CD14-positive monocyte (primary cell): ENCODE data around the gene ALS2CL. TPM values are rescaled to one million over a fixed set of nuclear protein-coding genes. Genes with fewer than 3 reads are reported as not detected.

Source experiments
- DNase-seq, 3 donors: peaks; one replicate each; pipeline ENCODE4 v3.0.0-alpha.2; 2011 to 2022
- H2AFZ ChIP-seq: 2 replicates; pipeline ENCODE4 v1.6.0; 2012; ENCODE audit warnings: mild to moderate bottlenecking, low read depth, low read length, inconsistent platforms; ENCODE audit not compliant: insufficient read depth, poor library complexity, severe bottlenecking
- H3K27ac ChIP-seq, 2 donors: 1 replicate in 1 of 2; 2 replicates in 1 of 2; pipeline ENCODE4 v1.5.1; 2012 to 2013; ENCODE audit warnings: low read length in 2 of 2, control low read depth in 1 of 2, inconsistent platforms in 1 of 2, low read depth in 1 of 2, mild to moderate bottlenecking in 1 of 2
- H3K27me3 ChIP-seq, 2 donors: one replicate each; pipeline versions ENCODE4 v1.6.0 to v1.6.1; 2011 to 2013; ENCODE audit warnings: low read length in 2 of 2; ENCODE audit not compliant: control insufficient read depth in 2 of 2, insufficient read depth in 2 of 2
- H3K36me3 ChIP-seq, 2 donors: replicated peaks in 1 of 2; 1 replicate in 1 of 2; 2 replicates in 1 of 2; pipeline versions ENCODE4 v1.5.1 to v1.6.1; 2012 to 2013; ENCODE audit warnings: low read length in 2 of 2, control low read depth in 1 of 2, inconsistent platforms in 1 of 2, mild to moderate bottlenecking in 1 of 2; ENCODE audit not compliant: insufficient read depth in 2 of 2, control insufficient read depth in 1 of 2
- H3K4me1 ChIP-seq, 2 donors: 1 replicate in 1 of 2; 2 replicates in 1 of 2; pipeline versions ENCODE4 v1.5.1 to v1.6.1; 2012 to 2013; ENCODE audit warnings: low read length in 2 of 2, control low read depth in 1 of 2, inconsistent platforms in 1 of 2, mild to moderate bottlenecking in 1 of 2, moderate library complexity in 1 of 2; ENCODE audit not compliant: insufficient read depth in 2 of 2, control insufficient read depth in 1 of 2
- H3K4me2 ChIP-seq: replicated peaks from 2 replicates; pipeline ENCODE3; 2012; ENCODE audit warnings: low read length, moderate library complexity, mild to moderate bottlenecking; ENCODE audit not compliant: poor library complexity, severe bottlenecking; ENCODE audit errors: extremely low read depth
- H3K4me3 ChIP-seq, 3 experiments: fragments of 200-600 bp in 1 of 3; sonication (generic) in 1 of 3; replicated peaks in 1 of 3; 1 replicate in 2 of 3; 2 replicates in 1 of 3; pipeline ENCODE4 v1.5.1; 2011 to 2013; ENCODE audit warnings: low read length in 3 of 3, mild to moderate bottlenecking in 3 of 3, control low read depth in 2 of 3, low read depth in 2 of 3, inconsistent platforms in 1 of 3, moderate library complexity in 1 of 3
- H3K79me2 ChIP-seq: 2 replicates; pipeline ENCODE4 v1.6.0; 2012; ENCODE audit warnings: mild to moderate bottlenecking, control low read depth, inconsistent platforms, low read length, moderate library complexity; ENCODE audit not compliant: insufficient read depth
- H3K9ac ChIP-seq: 2 replicates; pipeline ENCODE4 v1.6.0; 2017; ENCODE audit warnings: low read length, mild to moderate bottlenecking; ENCODE audit not compliant: insufficient read depth, poor library complexity, severe bottlenecking
- H3K9me3 ChIP-seq, 2 donors: replicated peaks in 1 of 2; 1 replicate in 1 of 2; 2 replicates in 1 of 2; pipeline versions ENCODE4 v1.5.1 to v1.6.1; 2012 to 2013; ENCODE audit warnings: low read length in 2 of 2, control low read depth in 1 of 2; ENCODE audit not compliant: control insufficient read depth in 1 of 2, insufficient read depth in 1 of 2
- H4K20me1 ChIP-seq: 2 replicates; pipeline ENCODE4 v1.6.0; 2012; ENCODE audit warnings: mild to moderate bottlenecking, low read length, control low read depth, moderate library complexity; ENCODE audit not compliant: insufficient read depth
- H3K27ac Mint-ChIP-seq, 7 donors: one replicate each; pipeline ENCODE4 v1.8.0; 2020; ENCODE audit warnings: mild to moderate bottlenecking in 7 of 7, mixed read lengths in 7 of 7, moderate library complexity in 6 of 7, inconsistent platforms in 2 of 7
- H3K27me3 Mint-ChIP-seq, 3 donors: one replicate each; pipeline ENCODE4 v1.8.0; 2021 to 2022; ENCODE audit warnings: low read depth in 3 of 3, mild to moderate bottlenecking in 3 of 3, mixed read lengths in 3 of 3, moderate library complexity in 3 of 3, inconsistent platforms in 1 of 3
- H3K36me3 Mint-ChIP-seq, 2 donors: one replicate each; pipeline ENCODE4 v1.8.0; 2020; ENCODE audit warnings: mixed read lengths in 2 of 2, inconsistent platforms in 1 of 2, mild to moderate bottlenecking in 1 of 2
- H3K4me1 Mint-ChIP-seq: one replicate; pipeline ENCODE4 v1.8.0; 2020; ENCODE audit warnings: mild to moderate bottlenecking, mixed read lengths
- H3K4me3 Mint-ChIP-seq, 2 donors: one replicate each; pipeline ENCODE4 v1.8.0; 2020; ENCODE audit warnings: mild to moderate bottlenecking in 2 of 2, mixed read lengths in 2 of 2, moderate library complexity in 1 of 2
- H3K9me3 Mint-ChIP-seq, 7 donors: one replicate each; pipeline ENCODE4 v1.8.0; 2020 to 2022; ENCODE audit warnings: mixed read lengths in 7 of 7, mild to moderate bottlenecking in 6 of 7, moderate library complexity in 6 of 7, inconsistent platforms in 2 of 7
- CTCF ChIP-seq: fragments of 200-600 bp; IDR thresholded peaks from one replicate; pipeline ENCODE4 v1.8.0; 2022; ENCODE audit warnings: antibody characterized with exemption, mild to moderate bottlenecking
- WGBS: methylation state at CpG from one replicate; pipeline ENCODE4 v1.1.5; 2013; ENCODE audit warnings: missing lambda C conversion rate; ENCODE audit not compliant: insufficient coverage; 5-methylcytosine and 5-hydroxymethylcytosine counted together
- intact Hi-C, 2 donors: fragments of 100-400 bp; cut with micrococcal nuclease; formaldehyde crosslinking; loops; one replicate each; pipeline versions ENCODE4 v1.15.0 to v1.15.1; 2023
- polyA plus RNA-seq, 3 donors: library from polyadenylated mRNA; depleted of rRNA in 1 of 3; unstranded in 2 of 3; stranded (reverse) in 1 of 3; fragments of 300-500 nt in 2 of 3; fragments of >200 nt in 1 of 3; fragmentation: Illumina TruSeq in 2 of 3; gene quantifications; 1 replicate in 2 of 3; 2 replicates in 1 of 3; pipeline ENCODE4 v1.2.3, GENCODE V29; 2012 to 2021

Gene ALS2CL
- polyA plus RNA-seq, 3 donors: 0.38 to 5.7 (median 0.55) TPM

GRCh38 chr3:46678280-46678679 lies 15.2 kb downstream of the ALS2CL start:
- H3K79me2 ChIP-seq: no peaks in the 10 kb centered on the region
- no peak overlapping the region for H3K9ac ChIP-seq
- H3K27me3 ChIP-seq: no peaks in the 10 kb centered on the region
- no peaks in the 10 kb centered on the region for H4K20me1 ChIP-seq
- no peak for TF ChIP-seq CTCF
- intact Hi-C loops: no loop called here
- no peak overlapping the region for H3K4me3 ChIP-seq
- peaks cover 0 to 2% (median 0%) of the 10 kb centered on the region in 7 donors for H3K9me3 Mint-ChIP-seq
- H3K4me1 ChIP-seq: peaks cover 11 to 13% of the 10 kb centered on the region in 2 donors
- no peak overlapping the region for H3K27ac ChIP-seq
- no peaks in the 10 kb centered on the region for H3K9me3 ChIP-seq
- H3K4me2 ChIP-seq: no peak overlapping the region
- DNase-seq: no peak
- no peak overlapping the region for H3K27ac Mint-ChIP-seq
- peaks cover 14% of the 10 kb centered on the region for H3K4me1 Mint-ChIP-seq
- H3K27me3 Mint-ChIP-seq: peaks cover 0 to under 1% (median 0%) of the 10 kb centered on the region in 3 donors
- H3K36me3 ChIP-seq: no peaks in the 10 kb centered on the region
- H3K4me3 Mint-ChIP-seq: no peak overlapping the region
- H2AFZ ChIP-seq: no peak overlapping the region
- WGBS: 90% methylated on average over 2 of the region's 6 CpGs
- H3K36me3 Mint-ChIP-seq: no peaks in the 10 kb centered on the region

GRCh38 chr3:46677411-46677726 lies 16.1 kb downstream of the ALS2CL start:
- H3K9me3 Mint-ChIP-seq: peaks cover 0 to 2% (median 0%) of the 10 kb centered on the region in 7 donors
- Histone ChIP-seq H3K4me1 (peaks cover 8 to 10% of the 10 kb centered on the region in 2 donors), H3K4me3 (no peak overlapping the region), H3K4me2 (no peak overlapping the region), H2AFZ (no peak overlapping the region), H4K20me1 (no peaks in the 10 kb centered on the region), H3K9ac (no peak overlapping the region), H3K79me2 (no peaks in the 10 kb centered on the region), H3K36me3 (no peaks in the 10 kb centered on the region), H3K27ac (no peak overlapping the region), H3K9me3 (no peaks in the 10 kb centered on the region), H3K27me3 (no peaks in the 10 kb centered on the region)
- H3K4me1 Mint-ChIP-seq: peaks cover 11% of the 10 kb centered on the region
- no peak for DNase-seq
- TF ChIP-seq CTCF: no peak
- no peaks in the 10 kb centered on the region for H3K36me3 Mint-ChIP-seq
- no peak overlapping the region for H3K4me3 Mint-ChIP-seq
- H3K27ac Mint-ChIP-seq: no peak overlapping the region
- intact Hi-C loops: no loop called here
- WGBS: 38% methylated on average over 6 of the region's 6 CpGs
- H3K27me3 Mint-ChIP-seq: no peaks in the 10 kb centered on the region
